BE2C (cell line): Measurements from ENCODE around the gene SERBP1.
"Not testable (repeated sequence)": the region's sequence is repeated elsewhere in the genome, so short reads cannot be mapped to it uniquely, and the experiment has no call there.

Experiments used
- DNase-seq: peaks from one replicate; pipeline ENCODE4 v3.0.0-alpha.2; 2020
- H3K27me3 ChIP-seq: fragments of 250-450 bp; sonication (Bioruptor Pico); 2 replicates; pipeline ENCODE4 v1.5.1; 2020; ENCODE audit warnings: mild to moderate bottlenecking
- H3K36me3 ChIP-seq: fragments of 250-450 bp; sonication (Bioruptor Pico); 2 replicates; pipeline ENCODE4 v1.5.1; 2020; ENCODE audit warnings: mild to moderate bottlenecking
- H3K4me1 ChIP-seq: fragments of 250-450 bp; sonication (Bioruptor Pico); 2 replicates; pipeline ENCODE4 v1.5.1; 2020
- H3K4me3 ChIP-seq: 2 replicates; pipeline ENCODE4 v1.5.1; 2011; ENCODE audit warnings: low read depth, low read length
- H3K9me3 ChIP-seq: fragments of 250-450 bp; sonication (Bioruptor Pico); 2 replicates; pipeline ENCODE4 v1.5.1; 2020
- CTCF ChIP-seq: IDR thresholded peaks from 2 replicates; pipeline ENCODE4 v1.5.1; 2012; ENCODE audit warnings: mild to moderate bottlenecking, low read depth, low read length

Gene SERBP1

GRCh38 chr1:67420835-67421492 is 9.2 kb downstream of the SERBP1 start:
- no peak for DNase-seq
- Histone ChIP-seq H3K4me3 (no peak overlapping the region), H3K4me1 (no peaks in the 10 kb centered on the region), H3K36me3 (peaks cover 86% of the 10 kb centered on the region), H3K27me3 (no peaks in the 10 kb centered on the region), H3K9me3 (no peaks in the 10 kb centered on the region)
- no peak for TF ChIP-seq CTCF

- no peaks in the 10 kb centered on the region for H3K9me3 ChIP-seq
- no peaks in the 10 kb centered on the region for H3K4me1 ChIP-seq
- no peak for DNase-seq
- H3K36me3 ChIP-seq, result peaks cover 87% of the 10 kb centered on the region
- TF ChIP-seq CTCF, result no peak
- no peaks in the 10 kb centered on the region for H3K27me3 ChIP-seq
- H3K4me3 ChIP-seq, result no peak overlapping the region
Observed at GRCh38 chr1:67418839-67419586, 11.2 kb downstream of the SERBP1 start.

GRCh38 chr1:67417733-67418132 is 12.5 kb downstream of the SERBP1 start:
- not testable (repeated sequence) for H3K27me3 ChIP-seq, H3K4me1 ChIP-seq, DNase-seq, H3K4me3 ChIP-seq, H3K9me3 ChIP-seq
- peaks cover 83% of the 10 kb centered on the region for H3K36me3 ChIP-seq

GRCh38 chr1:67415041-67415440 is 15.2 kb downstream of the SERBP1 start:
- Histone ChIP-seq H3K36me3 (peaks cover 75% of the 10 kb centered on the region), H3K9me3 (no peaks in the 10 kb centered on the region), H3K4me3 (no peak overlapping the region), H3K27me3 (no peaks in the 10 kb centered on the region), H3K4me1 (no peaks in the 10 kb centered on the region)
- DNase-seq, result no peak
- no peak for TF ChIP-seq CTCF

DNA sequence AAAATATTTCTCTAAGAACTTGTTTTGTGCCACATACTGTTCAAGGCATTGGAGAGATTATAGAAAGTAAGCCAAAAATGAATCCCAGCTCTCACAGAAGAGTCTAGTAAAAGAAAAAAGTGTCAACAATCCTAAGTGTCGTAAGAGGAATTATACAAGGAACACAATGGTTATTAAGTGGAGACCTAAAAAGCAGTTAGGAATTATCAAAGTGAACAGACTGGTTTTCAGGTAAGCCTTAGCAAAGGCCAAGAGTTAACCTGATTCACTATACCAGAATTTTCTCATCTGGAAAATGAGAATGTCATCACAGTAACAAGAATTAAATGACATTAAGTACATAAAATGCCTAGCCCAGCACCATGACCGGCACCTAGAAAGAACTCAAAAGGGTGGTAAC is 15.6 kb downstream of the SERBP1 start:
- TF ChIP-seq CTCF, result no peak
- no peaks in the 10 kb centered on the region for H3K4me1 ChIP-seq
- DNase-seq, result no peak
- H3K9me3 ChIP-seq, result no peaks in the 10 kb centered on the region
- peaks cover 72% of the 10 kb centered on the region for H3K36me3 ChIP-seq
- no peak overlapping the region for H3K4me3 ChIP-seq
- no peaks in the 10 kb centered on the region for H3K27me3 ChIP-seq

GRCh38 chr1:67413101-67413500 is 17.1 kb downstream of the SERBP1 start:
- H3K4me1 ChIP-seq, H3K9me3 ChIP-seq, DNase-seq, H3K4me3 ChIP-seq, H3K27me3 ChIP-seq: not testable (repeated sequence)
- peaks cover 58% of the 10 kb centered on the region for H3K36me3 ChIP-seq

DNA sequence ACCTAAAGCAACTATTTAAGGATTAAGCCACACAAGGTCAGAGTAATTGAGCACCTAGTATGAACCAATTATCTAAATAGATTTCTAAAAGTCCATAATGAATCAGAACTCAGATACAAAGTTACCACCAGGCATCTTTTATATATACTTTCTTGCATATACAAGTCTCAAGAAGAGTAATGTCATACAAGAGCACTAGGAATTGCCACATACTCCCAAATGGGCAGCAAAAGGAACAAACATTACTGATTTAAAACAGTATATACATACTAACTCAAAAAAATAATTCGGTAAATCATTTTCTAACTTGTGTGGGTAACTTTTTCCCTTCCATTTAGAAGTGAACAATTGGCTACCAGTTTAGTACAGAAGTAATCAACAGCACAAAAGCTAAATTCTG is 22.1 kb downstream of the SERBP1 start:
- TF ChIP-seq CTCF, result no peak
- H3K9me3 ChIP-seq, result no peaks in the 10 kb centered on the region
- no peak for DNase-seq
- H3K36me3 ChIP-seq, result peaks cover 18% of the 10 kb centered on the region
- H3K4me3 ChIP-seq, result no peak overlapping the region
- H3K4me1 ChIP-seq, result no peaks in the 10 kb centered on the region
- no peaks in the 10 kb centered on the region for H3K27me3 ChIP-seq
